HG03280 (cell line): ENCODE measurements around the gene FLT3.
A peak's percentile ranks its signal among the peaks of the same experiment; 100 is the strongest.

ENCODE experiments used
- ATAC-seq: cut with Tn5 transposase; IDR thresholded peaks from one replicate; pipeline ENCODE4 v1.9.1; 2021; ENCODE audit warnings: mild to moderate bottlenecking, moderate library complexity; ENCODE audit not compliant: unreplicated experiment

FLT3 gene

GRCh38 chr13:27963491-27963890 is 136.9 kb downstream of the FLT3 start:
- ATAC-seq = no peak

- ATAC-seq = no peak
Observed at GRCh38 chr13:27962982-27963381, 137.4 kb downstream of the FLT3 start.

- ATAC-seq = no peak
Observed at GRCh38 chr13:27962128-27962841, 138.1 kb downstream of the FLT3 start.

- no peak for ATAC-seq
Observed at GRCh38 chr13:27961227-27962085, 138.9 kb downstream of the FLT3 start.

GRCh38 chr13:27960362-27961226 is 139.8 kb downstream of the FLT3 start:
- no peak for ATAC-seq

GRCh38 chr13:27959976-27960361 is 140.4 kb downstream of the FLT3 start:
- no peak for ATAC-seq

GRCh38 chr13:27956576-27957300 is 143.6 kb downstream of the FLT3 start:
- no peak for ATAC-seq

- ATAC-seq = no peak
Observed at GRCh38 chr13:27955014-27955591, 145.3 kb downstream of the FLT3 start.

- ATAC-seq = peak; percentile 14
Observed at GRCh38 chr13:27954406-27954851, 145.9 kb downstream of the FLT3 start.

GRCh38 chr13:27953676-27954405 is 146.5 kb downstream of the FLT3 start:
- peak; percentile 94 for ATAC-seq
